GM12873 (cell line): ENCODE data around the gene MYT1.

Source experiments
- CTCF ChIP-seq: IDR thresholded peaks from 2 replicates; pipeline ENCODE4 v1.5.1; 2012; ENCODE audit warnings: low read depth, mild to moderate bottlenecking, moderate library complexity, low read length, control low read depth; ENCODE audit not compliant: insufficient read depth; ENCODE audit errors: missing control alignments

MYT1 gene

GRCh38 chr20:64189530-64189966, 25.3 kb downstream of the MYT1 start:
- TF ChIP-seq CTCF = no peak

- TF ChIP-seq CTCF = no peak
Measured at GRCh38 chr20:64189986-64190385, 25.7 kb downstream of the MYT1 start.

GRCh38 chr20:64191002-64191401, 26.8 kb downstream of the MYT1 start:
- no peak for TF ChIP-seq CTCF

- no peak for TF ChIP-seq CTCF
Measured at GRCh38 chr20:64192406-64192805, 28.2 kb downstream of the MYT1 start.

GRCh38 chr20:64193058-64193457, 28.8 kb downstream of the MYT1 start:
- TF ChIP-seq CTCF = no peak

- TF ChIP-seq CTCF = no peak
Measured at GRCh38 chr20:64194269-64194668, 30.0 kb downstream of the MYT1 start.

GRCh38 chr20:64196309-64196708, 32.1 kb downstream of the MYT1 start:
- no peak for TF ChIP-seq CTCF
